Ishikawa (cell line): ENCODE measurements around the gene CDH23.

Source experiments
- CEBPB ChIP-seq: IDR thresholded peaks from 2 replicates; pipeline ENCODE4 v1.6.1; 2012
- CREB1 ChIP-seq: IDR thresholded peaks from 2 replicates; pipeline ENCODE4 v1.6.1; 2012; ENCODE audit warnings: low read depth
- EGR1 ChIP-seq: IDR thresholded peaks from 2 replicates; pipeline ENCODE4 v1.6.1; 2012
- EP300 ChIP-seq: IDR thresholded peaks from 2 replicates; pipeline ENCODE4 v1.6.1; 2012; ENCODE audit warnings: borderline replicate concordance
- FOXM1 ChIP-seq: IDR thresholded peaks from 2 replicates; pipeline ENCODE4 v1.6.1; 2012; ENCODE audit warnings: low read depth, borderline replicate concordance
- MAX ChIP-seq: IDR thresholded peaks from 2 replicates; pipeline ENCODE4 v1.6.1; 2012
- NFIC ChIP-seq: IDR thresholded peaks from 2 replicates; pipeline ENCODE4 v1.6.1; 2012
- RAD21 ChIP-seq: IDR thresholded peaks from 2 replicates; pipeline ENCODE4 v1.6.1; 2012; ENCODE audit warnings: low read depth
- TAF1 ChIP-seq: IDR thresholded peaks from 2 replicates; pipeline ENCODE4 v1.6.1; 2012; ENCODE audit warnings: low read depth, mild to moderate bottlenecking
- TCF12 ChIP-seq: IDR thresholded peaks from 2 replicates; pipeline ENCODE4 v1.6.1; 2012; ENCODE audit warnings: low read depth
- YY1 ChIP-seq: IDR thresholded peaks from 2 replicates; pipeline ENCODE4 v1.6.1; 2012; ENCODE audit warnings: low read depth

GRCh38 chr10:71397296-71398212, 834 bp downstream of the CDH23 start:
- TF ChIP-seq EP300 (no peak), CEBPB (no peak), TAF1 (no peak), YY1 (no peak), FOXM1 (no peak), RAD21 (no peak), MAX (no peak), EGR1 (no peak), NFIC (no peak), TCF12 (no peak), CREB1 (no peak)
